Keratinocyte (primary cell): Measurements from ENCODE around the gene TSPAN18.

Experiments
- CTCF ChIP-seq, 3 experiments: IDR thresholded peaks in 1 of 3; conservative IDR thresholded peaks in 1 of 3; optimal IDR thresholded peaks in 1 of 3; 2 replicates in 2 of 3; 3 replicates in 1 of 3; pipeline versions ENCODE3 to v1.5.1; 2011; ENCODE audit warnings: low read length in 3 of 3, mild to moderate bottlenecking in 3 of 3, moderate library complexity in 2 of 3, control low read depth in 1 of 3, inconsistent platforms in 1 of 3; ENCODE audit not compliant: insufficient read depth in 2 of 3; ENCODE audit errors: extremely low read depth in 1 of 3
- EZH2 ChIP-seq: IDR thresholded peaks from one replicate; pipeline ENCODE4 v1.6.1; 2012; ENCODE audit warnings: inconsistent platforms, mild to moderate bottlenecking, low read length, moderate library complexity

- TF ChIP-seq CTCF (optimal IDR thresholded peaks at IDR 0.05 in 1 of 3, IDR thresholded peaks at IDR 0.05 in 1 of 3, conservative IDR thresholded peaks at IDR 0.05 in 1 of 3; ENCODE audit: extremely low read depth in 1 of 3, insufficient read depth in 2 of 3, low read length in 3 of 3) (no peak), EZH2 (no peak)
These were observed 157.3 kb downstream of the TSPAN18 start for GRCh38 chr11:44884056-44884455.
